D721Med (cell line): Measurements from ENCODE around the gene CNTNAP5.

Source experiments
- DNase-seq: peaks from one replicate; pipeline ENCODE4 v3.0.0; 2011; ENCODE audit warnings: low spot score; ENCODE audit not compliant: insufficient read length
- FAIRE-seq: peaks from 2 replicates; lab custom pipeline; 2011; peaks lifted over from hg19 to GRCh38; lab: Jason Lieb, UNC
- TF ChIP-seq, protein P1 (sequence below): IDR thresholded peaks from 2 replicates; pipeline ENCODE4 v1.5.1; 2012; ENCODE audit warnings: mild to moderate bottlenecking, control low read depth; ENCODE audit not compliant: insufficient read depth; ENCODE audit errors: missing control alignments

The CNTNAP5 gene

GRCh38 chr2:124080281-124081153 lies 55.4 kb downstream of the CNTNAP5 start:
- TF ChIP-seq, protein P1, sequence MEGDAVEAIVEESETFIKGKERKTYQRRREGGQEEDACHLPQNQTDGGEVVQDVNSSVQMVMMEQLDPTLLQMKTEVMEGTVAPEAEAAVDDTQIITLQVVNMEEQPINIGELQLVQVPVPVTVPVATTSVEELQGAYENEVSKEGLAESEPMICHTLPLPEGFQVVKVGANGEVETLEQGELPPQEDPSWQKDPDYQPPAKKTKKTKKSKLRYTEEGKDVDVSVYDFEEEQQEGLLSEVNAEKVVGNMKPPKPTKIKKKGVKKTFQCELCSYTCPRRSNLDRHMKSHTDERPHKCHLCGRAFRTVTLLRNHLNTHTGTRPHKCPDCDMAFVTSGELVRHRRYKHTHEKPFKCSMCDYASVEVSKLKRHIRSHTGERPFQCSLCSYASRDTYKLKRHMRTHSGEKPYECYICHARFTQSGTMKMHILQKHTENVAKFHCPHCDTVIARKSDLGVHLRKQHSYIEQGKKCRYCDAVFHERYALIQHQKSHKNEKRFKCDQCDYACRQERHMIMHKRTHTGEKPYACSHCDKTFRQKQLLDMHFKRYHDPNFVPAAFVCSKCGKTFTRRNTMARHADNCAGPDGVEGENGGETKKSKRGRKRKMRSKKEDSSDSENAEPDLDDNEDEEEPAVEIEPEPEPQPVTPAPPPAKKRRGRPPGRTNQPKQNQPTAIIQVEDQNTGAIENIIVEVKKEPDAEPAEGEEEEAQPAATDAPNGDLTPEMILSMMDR, result no peak
- no peak for DNase-seq
- no peak for FAIRE-seq

- no peak for DNase-seq
- FAIRE-seq, result no peak
- TF ChIP-seq, protein P1, result no peak
Measured at GRCh38 chr2:124081154-124081716, 56.1 kb downstream of the CNTNAP5 start.

DNA sequence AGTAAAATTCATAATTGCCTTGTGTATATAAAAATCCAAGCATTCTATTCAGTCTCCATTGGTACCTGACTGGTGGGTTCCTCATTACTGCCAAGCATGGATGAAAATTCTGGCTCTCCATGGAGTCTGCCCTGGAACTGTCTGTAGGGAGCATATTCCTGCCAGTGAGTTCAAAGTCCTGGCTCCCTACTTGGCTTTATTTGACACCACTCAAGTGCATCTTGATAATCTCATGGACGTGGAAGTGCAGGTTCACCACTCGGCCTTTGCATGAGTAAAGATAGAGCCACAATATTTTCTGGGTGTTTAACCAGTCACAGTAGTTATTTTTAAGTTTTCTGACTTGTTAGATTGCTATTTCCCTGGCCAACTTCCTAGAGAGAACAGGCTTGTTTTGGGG lies 63.5 kb downstream of the CNTNAP5 start:
- DNase-seq (no peak), FAIRE-seq (no peak)
- TF ChIP-seq, protein P1, result no peak

DNA sequence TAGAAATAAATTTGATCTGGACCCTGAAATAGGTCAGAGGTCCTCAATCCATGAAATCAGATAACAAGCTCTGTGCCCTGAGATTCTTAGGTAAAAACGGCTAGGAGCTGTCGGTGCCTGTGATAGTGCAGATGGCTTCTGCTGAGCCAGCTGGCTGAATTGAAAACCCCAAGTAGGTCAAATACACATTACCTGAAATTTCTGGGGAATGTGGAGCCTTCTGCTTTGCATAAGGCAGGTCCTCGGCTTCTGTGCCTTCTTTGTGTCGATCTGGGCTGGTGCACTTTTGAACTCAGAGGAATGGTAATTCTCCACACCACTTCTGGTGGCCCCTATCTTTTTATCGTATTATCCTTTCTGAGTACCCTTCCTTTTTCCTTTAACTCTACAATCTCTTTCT lies 66.6 kb downstream of the CNTNAP5 start:
- no peak for DNase-seq
- TF ChIP-seq, protein P1, result no peak
- no peak for FAIRE-seq

DNA sequence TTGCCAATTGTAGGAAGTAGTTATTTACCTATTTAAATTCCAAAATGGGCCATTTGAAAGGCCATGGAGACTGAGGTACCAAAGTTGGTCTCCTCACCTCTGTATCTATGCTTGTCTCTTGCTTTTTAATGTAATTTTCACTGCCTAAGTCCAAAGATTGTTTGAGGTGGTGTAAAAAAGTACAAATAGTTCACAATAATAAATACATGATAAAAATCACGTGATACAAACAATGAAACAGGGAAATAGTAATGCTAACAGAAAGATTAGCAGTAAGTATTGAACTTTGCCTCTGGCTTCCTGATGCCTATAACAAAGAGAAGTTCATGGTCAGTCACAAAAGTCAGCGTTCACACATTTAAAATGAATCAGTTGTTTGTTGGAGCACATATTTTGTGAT lies 67.6 kb downstream of the CNTNAP5 start:
- no peak for DNase-seq
- no peak for FAIRE-seq
- TF ChIP-seq, protein P1, result no peak

DNA sequence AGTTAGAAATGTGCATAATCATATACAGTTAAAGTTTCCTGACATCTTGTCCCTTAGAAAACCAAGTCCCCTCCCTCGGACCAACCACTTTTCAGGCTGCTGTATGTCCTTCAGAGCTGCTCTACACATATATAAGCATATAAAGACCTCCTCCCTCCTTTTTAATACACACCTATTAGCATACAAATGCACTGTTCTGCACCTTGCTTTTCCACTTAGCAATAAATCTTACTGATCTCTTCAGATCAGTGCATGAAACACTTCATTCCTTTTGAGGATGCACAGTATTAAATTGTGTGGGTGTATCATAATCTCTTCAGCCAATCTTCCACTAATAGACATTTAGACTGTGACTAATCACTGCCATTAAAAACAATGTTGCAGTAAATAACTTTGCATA lies 79.8 kb downstream of the CNTNAP5 start:
- no peak for DNase-seq
- TF ChIP-seq, protein P1, result no peak
- no peak for FAIRE-seq

GRCh38 chr2:124112206-124112605 lies 87.1 kb downstream of the CNTNAP5 start:
- DNase-seq (no peak), FAIRE-seq (no peak)
- TF ChIP-seq, protein P1, result no peak
